Muscle of back (tissue), 11 donors: Measurements from ENCODE around the gene ZNF197. TPM values are rescaled to one million over a fixed set of nuclear protein-coding genes. Genes with fewer than 3 reads are reported as not detected.
"Not testable (repeated sequence)": the region's sequence is repeated elsewhere in the genome, so short reads cannot be mapped to it uniquely, and the experiment has no call there.

Experiments used
- DNase-seq, 3 donors: peaks; one replicate each; pipeline versions ENCODE4 v3.0.0 to v3.0.0-alpha.2; 2013
- polyA plus RNA-seq, 10 donors: library from polyadenylated mRNA; unstranded; fragments of 120-200 nt; gene quantifications; one replicate each; pipeline ENCODE4 v1.2.1, GENCODE V29; 2013; ENCODE audit not compliant: insufficient read length in 10 of 10

ZNF197 gene
- polyA plus RNA-seq, 10 donors = 13.7 to 21.9 (median 18.1) TPM

- DNase-seq = no peak
Measured at GRCh38 chr3:44659434-44659833, 34.6 kb downstream of the ZNF197 start.

DNA sequence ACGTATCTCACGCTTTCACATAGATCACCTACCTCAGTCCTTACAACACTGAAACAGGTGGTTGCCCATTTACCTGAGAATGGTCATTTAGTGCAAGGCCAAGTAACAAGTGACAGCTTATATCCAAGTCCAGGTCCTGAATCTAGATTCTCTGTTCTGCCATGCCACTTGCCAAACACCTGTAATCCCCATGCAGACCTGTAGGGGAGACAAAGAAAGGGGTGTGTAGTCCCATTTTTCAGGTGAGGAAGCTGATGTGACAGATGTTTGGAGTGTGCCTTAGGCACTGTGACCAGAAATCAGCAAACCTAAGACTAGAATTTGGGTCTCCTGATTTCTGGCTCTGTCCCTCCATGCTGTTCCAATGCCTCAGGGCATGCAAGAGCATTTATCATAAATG lies 36.4 kb downstream of the ZNF197 start:
- no peak for DNase-seq

- DNase-seq = no peak
Measured at GRCh38 chr3:44665173-44665572, 40.3 kb downstream of the ZNF197 start.

GRCh38 chr3:44666346-44666745 lies 41.5 kb downstream of the ZNF197 start:
- no peak for DNase-seq

GRCh38 chr3:44669760-44670159 lies 44.9 kb downstream of the ZNF197 start:
- DNase-seq = no peak

GRCh38 chr3:44673466-44673865 lies 48.6 kb downstream of the ZNF197 start:
- not testable (repeated sequence) for DNase-seq

GRCh38 chr3:44674211-44674610 lies 49.4 kb downstream of the ZNF197 start:
- no peak for DNase-seq

DNA sequence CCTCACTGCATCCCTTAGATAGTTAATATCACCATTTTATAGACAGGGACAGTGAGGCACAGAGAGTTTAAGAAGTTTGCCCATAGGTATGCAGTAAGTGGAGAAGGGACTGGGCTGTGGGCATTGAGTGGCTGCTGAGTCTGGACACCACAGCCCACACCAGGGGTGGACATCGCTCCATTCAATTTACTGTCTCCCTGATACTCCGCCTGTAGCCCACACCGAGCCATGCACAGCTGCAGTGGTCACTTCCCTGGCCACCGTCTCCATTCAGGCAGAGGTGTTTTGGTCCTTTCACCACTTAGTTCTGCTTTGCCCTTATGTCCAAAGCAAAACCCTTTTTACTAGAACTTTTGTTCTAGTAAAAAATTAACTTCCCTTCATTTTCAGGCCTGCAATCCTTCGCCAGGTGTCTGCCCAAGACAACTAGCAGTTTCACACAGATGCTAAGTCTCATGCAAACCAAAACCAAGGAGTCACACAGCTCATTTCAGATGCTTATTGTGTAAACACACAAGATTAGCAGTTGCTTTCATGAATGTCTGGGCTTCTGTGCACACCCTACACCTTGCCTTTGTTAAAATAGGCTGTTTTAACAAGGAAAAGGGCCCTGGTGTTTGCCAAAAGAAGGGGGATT lies 53.8 kb downstream of the ZNF197 start:
- DNase-seq = no peak

DNA sequence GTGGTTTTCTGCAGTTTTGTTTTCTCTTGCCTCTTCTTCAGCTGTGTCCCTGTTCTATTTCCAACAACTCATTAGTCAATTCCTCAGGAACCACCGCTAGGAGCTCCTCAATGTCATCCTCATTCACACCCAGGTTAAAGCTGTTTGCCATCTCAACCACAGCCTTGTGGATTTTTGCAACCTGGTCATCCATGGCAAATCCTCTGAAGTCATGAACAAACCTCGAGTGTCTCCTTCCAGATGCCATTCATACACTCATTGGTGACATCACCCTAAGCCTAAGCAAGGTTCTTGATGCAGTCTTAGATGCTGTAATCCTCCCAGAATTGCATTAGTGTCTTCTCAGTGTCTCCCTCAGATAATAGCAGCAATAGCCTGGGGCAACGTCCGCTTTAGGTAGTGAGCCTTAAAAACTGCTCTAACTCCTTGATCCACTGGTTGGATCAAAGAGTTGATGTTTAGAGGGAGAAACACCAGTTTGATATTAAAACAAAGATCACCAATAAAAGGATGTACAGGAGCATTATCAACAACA lies 56.2 kb downstream of the ZNF197 start:
- no peak for DNase-seq

GRCh38 chr3:44682182-44682896 lies 57.5 kb downstream of the ZNF197 start:
- DNase-seq = peak in 1 of 3 donors; percentile 4

DNA sequence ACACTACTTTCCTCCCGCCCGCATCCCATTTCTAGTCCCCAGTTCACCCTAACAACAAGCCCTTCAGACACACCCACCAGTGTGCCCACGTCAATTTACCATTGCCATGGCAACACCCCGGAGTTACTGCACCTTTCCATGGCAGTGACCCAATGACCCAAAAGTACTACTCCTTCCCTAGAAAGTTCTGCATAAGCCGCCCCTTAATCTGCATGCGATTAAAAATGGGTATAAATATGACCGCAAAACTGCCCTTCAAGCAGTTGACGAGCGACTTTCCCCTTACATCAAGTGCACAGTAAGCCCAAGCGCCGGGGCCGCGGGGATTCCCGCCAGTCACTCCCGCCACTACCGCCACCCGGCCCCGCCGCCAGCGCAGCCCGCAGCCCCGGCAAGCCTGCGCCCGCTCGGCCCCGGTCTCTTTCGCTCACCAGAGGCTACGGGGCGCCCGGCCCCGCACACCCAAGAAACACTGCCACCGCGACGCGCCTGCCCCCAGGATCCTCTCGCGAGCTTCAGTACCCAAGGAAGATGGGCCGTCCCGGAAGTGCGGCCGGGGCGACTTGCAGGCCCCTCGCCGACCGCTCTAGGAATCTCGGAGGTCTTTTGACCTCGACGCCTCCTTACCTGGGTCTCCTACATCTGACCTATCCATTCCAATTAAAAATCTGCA lies 60.4 kb downstream of the ZNF197 start:
- DNase-seq = peak; percentile 69 to 91 (median 77)

DNA sequence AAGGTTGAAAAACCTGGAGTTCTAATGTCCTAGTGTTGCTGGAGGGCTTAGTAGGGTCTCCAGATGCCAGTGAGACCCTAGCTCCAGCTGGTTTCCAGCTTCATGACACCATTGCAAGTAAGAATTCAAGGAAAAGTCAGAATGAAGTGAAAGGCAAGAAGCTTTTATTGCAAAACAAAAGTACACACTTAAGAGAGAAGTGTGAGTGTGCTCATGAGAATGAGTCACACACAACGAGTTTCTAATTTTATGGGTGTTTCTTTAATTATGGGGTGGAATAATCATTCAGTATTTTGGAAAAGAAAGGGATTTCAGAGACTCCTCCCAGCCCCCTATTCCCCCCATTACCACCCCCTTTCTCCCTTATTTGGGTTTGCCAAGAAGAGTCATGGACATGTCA lies 63.1 kb downstream of the ZNF197 start:
- DNase-seq = no peak

Other genes with a start within 250 kb of the ZNF197 start
- gene ZNF445, start 147.4 kb upstream of the ZNF197 start, polyA plus RNA-seq = 10 to 100 TPM; 11.6 to 19.1 (median 17.4) TPM
- 1 to 10 TPM; 5.3 to 9.4 (median 6.3) TPM for gene ZKSCAN7, start 69.8 kb upstream of the ZNF197 start, polyA plus RNA-seq
- gene ZNF660, start 40.1 kb upstream of the ZNF197 start, polyA plus RNA-seq = 1 to 10 TPM; 3.4 to 7.1 (median 4.6) TPM
- 1 to 10 TPM; 5.9 to 7.6 (median 6.6) TPM for gene ZNF35, start 23.7 kb downstream of the ZNF197 start, polyA plus RNA-seq
- gene ZNF502, start 87.6 kb downstream of the ZNF197 start, polyA plus RNA-seq = 1 to 10 TPM; 4.7 to 7.5 (median 6.1) TPM
- gene ZNF501, start 104.6 kb downstream of the ZNF197 start, polyA plus RNA-seq = 1 to 10 TPM; 5.1 to 8.8 (median 6.0) TPM
- gene KIAA1143, start 136.6 kb downstream of the ZNF197 start, polyA plus RNA-seq = 10 to 100 TPM; 28.0 to 45.5 (median 35.0) TPM
- gene KIF15, start 136.8 kb downstream of the ZNF197 start, polyA plus RNA-seq = 10 to 100 TPM in 7 of 10 donors, 1 to 10 TPM in 3; 8.0 to 21.7 (median 11.4) TPM
- gene TMEM42, start 236.9 kb downstream of the ZNF197 start, polyA plus RNA-seq = 10 to 100 TPM; 11.4 to 14.5 (median 12.7) TPM
- gene TGM4, start 249.6 kb downstream of the ZNF197 start, polyA plus RNA-seq = under 1 TPM in 2 of 10 donors, not detected in 8; 0.04 TPM